Lower leg skin (tissue), 4 donors: ENCODE measurements around the gene CTNNA2. TPM values are rescaled to one million over a fixed set of nuclear protein-coding genes. Genes with fewer than 3 reads are reported as not detected.

Experiments used
- DNase-seq, 2 donors: peaks; one replicate each; pipeline ENCODE4 v3.0.0-alpha.2; 2019; ENCODE audit warnings: low spot score in 2 of 2
- H3K4me3 ChIP-seq: fragments of 200-600 bp; sonication (generic); 2 replicates; pipeline ENCODE4 v1.5.1; 2017; ENCODE audit warnings: mild to moderate bottlenecking, low read depth; ENCODE audit not compliant: poor library complexity, severe bottlenecking
- CTCF ChIP-seq, 3 donors: fragments of 450-650 bp; IDR thresholded peaks; one replicate each; pipeline ENCODE4 v1.5.1; 2016; ENCODE audit warnings: antibody characterized with exemption in 3 of 3, mild to moderate bottlenecking in 3 of 3, moderate library complexity in 2 of 3
- POLR2A ChIP-seq, 2 donors: fragments of 450-650 bp; IDR thresholded peaks; one replicate each; pipeline ENCODE4 v1.6.1; 2016 to 2017; ENCODE audit warnings: antibody characterized with exemption in 2 of 2, mild to moderate bottlenecking in 1 of 2, moderate library complexity in 1 of 2
- WGBS, 2 donors: methylation state at CpG; one replicate each; pipeline ENCODE4 v1.1.5; 2018; 5-methylcytosine and 5-hydroxymethylcytosine counted together
- intact Hi-C: fragments of 100-400 bp; cut with DNase I; formaldehyde crosslinking; loops from one replicate; pipeline ENCODE4 v1.15.0; 2023; ENCODE audit warnings: low total_unique reads
- total RNA-seq, 4 donors: library from RNA; depleted of rRNA; stranded (reverse); fragments of >200 nt; gene quantifications; one replicate each; pipeline ENCODE4 v1.1.0, GENCODE V29; 2016

Gene CTNNA2
- total RNA-seq, 4 donors from 2014 or later, result not detected

- no peak for DNase-seq
- H3K4me3 ChIP-seq, result no peak overlapping the region
- TF ChIP-seq POLR2A (IDR thresholded peaks at IDR 0.05) (no peak), CTCF (IDR thresholded peaks at IDR 0.05) (no peak)
- WGBS, 2 donors, result 89 to 91% methylated on average over 1 of the region's 1 CpG
- intact Hi-C loops, result no loop called here
These were observed 882.4 kb downstream of the CTNNA2 start for GRCh38 chr2:80395251-80395650.

GRCh38 chr2:80396276-80396675 is 883.4 kb downstream of the CTNNA2 start:
- TF ChIP-seq POLR2A (IDR thresholded peaks at IDR 0.05), result no peak
- TF ChIP-seq CTCF (IDR thresholded peaks at IDR 0.05), result no peak
- intact Hi-C loops, result no loop called here

GRCh38 chr2:80403081-80403480 is 890.2 kb downstream of the CTNNA2 start:
- intact Hi-C loops, result no loop called here
- DNase-seq, result no peak
- no peak for TF ChIP-seq CTCF (IDR thresholded peaks at IDR 0.05)
- TF ChIP-seq POLR2A (IDR thresholded peaks at IDR 0.05), result no peak
- H3K4me3 ChIP-seq, result no peak overlapping the region
- WGBS, 2 donors, result 29 to 31% methylated on average over 4 of the region's 4 CpGs

More at GRCh38 chr2:80396276-80396675, 883.4 kb downstream of the CTNNA2 start:
- no peak for DNase-seq
- no peak overlapping the region for H3K4me3 ChIP-seq

GRCh38 chr2:80407377-80407776 is 894.5 kb downstream of the CTNNA2 start:
- intact Hi-C loops, result loop anchor here (5.0 kb wide), 1 partner anchor 145 kb away; no protein-coding TSS in a partner anchor
- H3K4me3 ChIP-seq, result no peak overlapping the region
- WGBS, 2 donors, result 89 to 90% methylated on average over 4 of the region's 4 CpGs
- TF ChIP-seq CTCF (IDR thresholded peaks at IDR 0.05) (no peak), POLR2A (IDR thresholded peaks at IDR 0.05) (no peak)
- no peak for DNase-seq

GRCh38 chr2:80410346-80410745 is 897.5 kb downstream of the CTNNA2 start:
- intact Hi-C loops, result no loop called here
- DNase-seq, result no peak
- TF ChIP-seq POLR2A (IDR thresholded peaks at IDR 0.05) (no peak), CTCF (IDR thresholded peaks at IDR 0.05) (no peak)
- 45 to 57% methylated on average over 3 of the region's 3 CpGs for WGBS, 2 donors
- H3K4me3 ChIP-seq, result no peak overlapping the region

GRCh38 chr2:80413136-80413535 is 900.3 kb downstream of the CTNNA2 start:
- intact Hi-C loops, result no loop called here
- no peak overlapping the region for H3K4me3 ChIP-seq
- no peak for DNase-seq
- WGBS, 2 donors, result 84 to 94% methylated on average over 3 of the region's 3 CpGs
- TF ChIP-seq POLR2A (IDR thresholded peaks at IDR 0.05) (no peak), CTCF (IDR thresholded peaks at IDR 0.05) (no peak)
